PC-3 (cell line): Measurements from ENCODE around the gene CRABP1. TPM values are rescaled to one million over a fixed set of nuclear protein-coding genes. Genes with fewer than 3 reads are reported as not detected.

Experiments used
- ATAC-seq: fragments of 200-7000 bp; cut with Tn5 transposase; 2 replicates; pipeline ENCODE4 v1.9.1; 2020; ENCODE audit warnings: mild to moderate bottlenecking, moderate library complexity
- BruUV-seq: library from RNA; stranded (reverse); fragments of 400-500 nt; replicated peaks from 2 replicates; lab custom pipeline; 2021; lab: Mats Ljungman, UMichigan
- CTCF ChIA-PET: fragments of 300-600 bp; sonication (Branson Sonifier 250); formaldehyde crosslinking; loops from one replicate; lab custom pipeline; 2022; ENCODE audit warnings: antibody characterized with exemption; lab: Charles Lee
- POLR2A ChIA-PET: fragments of 300-600 bp; sonication (Branson Sonifier 250); formaldehyde crosslinking; loops from one replicate; lab custom pipeline; 2022; ENCODE audit warnings: antibody characterized with exemption; ENCODE audit not compliant: unreplicated experiment; lab: Charles Lee
- DNase-seq: peaks from one replicate; pipeline ENCODE4 v3.0.0-alpha.2; 2015
- H2AFZ ChIP-seq: fragments of 300-600 bp; sonication (generic); 2 replicates; pipeline ENCODE4 v1.6.0; 2016; ENCODE audit warnings: antibody characterized with exemption, low read length
- H3F3A ChIP-seq: fragments of 300-600 bp; sonication (generic); one replicate; pipeline ENCODE4 v1.6.0; 2017; ENCODE audit warnings: antibody characterized with exemption, low read length, control low read depth, mild to moderate bottlenecking; ENCODE audit not compliant: unreplicated experiment
- H3K27ac ChIP-seq: fragments of 300-600 bp; sonication (generic); 2 replicates; pipeline ENCODE4 v1.5.1; 2016; ENCODE audit warnings: mild to moderate bottlenecking, low read length
- H3K27me3 ChIP-seq: fragments of 300-600 bp; sonication (generic); 2 replicates; pipeline ENCODE4 v1.6.1; 2016; ENCODE audit warnings: low read length, mixed read lengths
- H3K36me3 ChIP-seq: fragments of 300-600 bp; sonication (generic); 2 replicates; pipeline ENCODE4 v1.6.1; 2016; ENCODE audit warnings: low read depth, mixed run types, low read length, mixed read lengths
- H3K4me1 ChIP-seq: fragments of 300-600 bp; sonication (generic); 2 replicates; pipeline ENCODE4 v1.5.1; 2016; ENCODE audit warnings: low read length; ENCODE audit not compliant: insufficient read depth
- H3K4me2 ChIP-seq: fragments of 300-600 bp; sonication (generic); 2 replicates; pipeline ENCODE4 v1.6.0; 2016; ENCODE audit warnings: low read length
- H3K4me3 ChIP-seq: fragments of 300-600 bp; sonication (generic); 2 replicates; pipeline ENCODE4 v1.5.1; 2016; ENCODE audit warnings: mild to moderate bottlenecking, low read length, mixed read lengths
- H3K79me2 ChIP-seq: fragments of 300-600 bp; sonication (generic); 2 replicates; pipeline ENCODE4 v1.6.1; 2017; ENCODE audit warnings: low read length, mixed read lengths
- H3K9ac ChIP-seq: fragments of 300-600 bp; sonication (generic); 2 replicates; pipeline ENCODE4 v1.6.0; 2016; ENCODE audit warnings: mild to moderate bottlenecking, low read length
- H3K9me2 ChIP-seq: fragments of 300-600 bp; sonication (generic); replicated peaks from 2 replicates; pipeline ENCODE4 v1.6.1; 2016; ENCODE audit warnings: mixed run types, low read length, mixed read lengths
- H3K9me3 ChIP-seq: fragments of 300-600 bp; sonication (generic); 2 replicates; pipeline ENCODE4 v1.6.1; 2016; ENCODE audit warnings: low read length, mixed read lengths
- H4K20me1 ChIP-seq: fragments of 300-600 bp; sonication (generic); 2 replicates; pipeline ENCODE4 v1.6.1; 2016; ENCODE audit warnings: low read length, mixed read lengths
- CTCF ChIP-seq: fragments of 300-600 bp; sonication (generic); conservative IDR thresholded peaks from 2 replicates; pipeline ENCODE4 v1.5.1; 2017; ENCODE audit warnings: antibody characterized with exemption, low read depth, mild to moderate bottlenecking, low read length
- EZH2 ChIP-seq: fragments of 300-600 bp; sonication (generic); IDR thresholded peaks from one replicate; pipeline ENCODE4 v1.6.1; 2017; ENCODE audit warnings: antibody characterized with exemption, mild to moderate bottlenecking, low read length; ENCODE audit not compliant: unreplicated experiment
- EZH2phosphoT487 ChIP-seq: fragments of 300-600 bp; sonication (generic); IDR thresholded peaks from 2 replicates; pipeline ENCODE4 v1.6.1; 2018; ENCODE audit warnings: mild to moderate bottlenecking, antibody characterized with exemption, low read length, borderline replicate concordance
- intact Hi-C: fragments of 100-400 bp; cut with micrococcal nuclease; formaldehyde crosslinking; loops from 2 replicates; pipeline ENCODE4 v1.9.0; 2023
- total RNA-seq: library from RNA; depleted of rRNA; stranded (reverse); fragments of >200 nt; gene quantifications from 2 replicates; pipeline ENCODE4 v1.2.3, GENCODE V29; 2014

Gene CRABP1
- total RNA-seq, 1 experiment from 2014 or later: not detected

- no TSS peak for BruUV-seq
Observed at GRCh38 chr15:78319588-78319987, 20.6 kb upstream of the CRABP1 start.

GRCh38 chr15:78320183-78320582 is 20.0 kb upstream of the CRABP1 start:
- ChIA-PET CTCF (no interaction called here), POLR2A (no interaction called here)
- H3K9ac ChIP-seq: no peak overlapping the region
- DNase-seq (no peak), ATAC-seq (no peak)
- no peak overlapping the region for H3K4me2 ChIP-seq
- H3K4me3 ChIP-seq: no peak overlapping the region
- TF ChIP-seq CTCF: no peak
- TF ChIP-seq EZH2phosphoT487: no peak
- TF ChIP-seq EZH2: no peak
- no peaks in the 10 kb centered on the region for H3F3A ChIP-seq
- no peaks in the 10 kb centered on the region for H3K36me3 ChIP-seq
- H3K79me2 ChIP-seq: no peaks in the 10 kb centered on the region
- no peaks in the 10 kb centered on the region for H3K9me2 ChIP-seq
- no peaks in the 10 kb centered on the region for H3K27me3 ChIP-seq
- H4K20me1 ChIP-seq: no peaks in the 10 kb centered on the region
- no peak overlapping the region for H3K27ac ChIP-seq
- no peak overlapping the region for H2AFZ ChIP-seq
- H3K9me3 ChIP-seq: no peaks in the 10 kb centered on the region
- BruUV-seq: no TSS peak
- peaks cover 17% of the 10 kb centered on the region for H3K4me1 ChIP-seq
- intact Hi-C loops: no loop called here

More at GRCh38 chr15:78319588-78319987, 20.6 kb upstream of the CRABP1 start:
- Histone ChIP-seq H4K20me1 (no peaks in the 10 kb centered on the region), H3K9me2 (no peaks in the 10 kb centered on the region), H3F3A (no peaks in the 10 kb centered on the region), H3K79me2 (no peaks in the 10 kb centered on the region), H3K9ac (no peak overlapping the region), H3K36me3 (no peaks in the 10 kb centered on the region), H3K27me3 (no peaks in the 10 kb centered on the region), H2AFZ (no peak overlapping the region), H3K4me2 (no peak overlapping the region), H3K4me1 (peaks cover 17% of the 10 kb centered on the region), H3K9me3 (no peaks in the 10 kb centered on the region), H3K27ac (no peak overlapping the region), H3K4me3 (no peak overlapping the region)
- ChIA-PET POLR2A (no interaction called here), CTCF (no interaction called here)
- intact Hi-C loops: no loop called here
- DNase-seq (no peak), ATAC-seq (no peak)
- no peak for TF ChIP-seq EZH2phosphoT487
- no peak for TF ChIP-seq EZH2
- TF ChIP-seq CTCF: no peak

GRCh38 chr15:78321041-78321570 is 19.0 kb upstream of the CRABP1 start:
- intact Hi-C loops: no loop called here
- Histone ChIP-seq H3K79me2 (no peaks in the 10 kb centered on the region), H3K36me3 (no peaks in the 10 kb centered on the region), H3K4me1 (peaks cover 17% of the 10 kb centered on the region), H3F3A (no peaks in the 10 kb centered on the region), H4K20me1 (no peaks in the 10 kb centered on the region), H3K9ac (no peak overlapping the region), H3K4me2 (no peak overlapping the region), H3K4me3 (no peak overlapping the region), H3K27me3 (no peaks in the 10 kb centered on the region), H3K27ac (peak overlapping the region; percentile 71; the same call in 1 of the 2 replicates), H2AFZ (no peak overlapping the region), H3K9me3 (no peaks in the 10 kb centered on the region), H3K9me2 (no peaks in the 10 kb centered on the region)
- ChIA-PET CTCF (no interaction called here), POLR2A (no interaction called here)
- TF ChIP-seq EZH2phosphoT487: no peak
- TF ChIP-seq EZH2: no peak
- TF ChIP-seq CTCF: no peak
- ATAC-seq: no peak
- no peak for DNase-seq
- BruUV-seq: no TSS peak
